Mesendoderm (in vitro differentiated cells): ENCODE results near the gene SPAG5.
A peak's percentile ranks its signal among the peaks of the same experiment; 100 is the strongest.

ENCODE experiments used
- DNase-seq: peaks from one replicate; pipeline ENCODE4 v3.0.0; 2013
- H2AK5ac ChIP-seq: 2 replicates; pipeline ENCODE4 v1.6.1; 2013; ENCODE audit warnings: low read length, inconsistent platforms
- H2BK120ac ChIP-seq: 2 replicates; pipeline ENCODE4 v1.6.1; 2013; ENCODE audit warnings: low read depth, mild to moderate bottlenecking, low read length, moderate library complexity, mixed read lengths
- H2BK15ac ChIP-seq: replicated peaks from 2 replicates; pipeline ENCODE4 v1.6.1; 2013; ENCODE audit warnings: low read depth, mild to moderate bottlenecking, moderate library complexity
- H2BK5ac ChIP-seq: 2 replicates; pipeline ENCODE4 v1.6.1; 2013; ENCODE audit warnings: low read length, inconsistent platforms
- H3K18ac ChIP-seq: 2 replicates; pipeline ENCODE4 v1.6.1; 2013; ENCODE audit warnings: mild to moderate bottlenecking, low read length, mixed read lengths
- H3K23ac ChIP-seq: one replicate; pipeline ENCODE4 v1.6.1; 2013; ENCODE audit warnings: low read length
- H3K27ac ChIP-seq: 2 replicates; pipeline ENCODE4 v1.5.1; 2013; ENCODE audit warnings: low read depth, mild to moderate bottlenecking, inconsistent platforms, low read length, moderate library complexity
- H3K27me3 ChIP-seq: 2 replicates; pipeline ENCODE4 v1.6.1; 2013; ENCODE audit warnings: low read length, control low read depth, mild to moderate bottlenecking, inconsistent platforms; ENCODE audit not compliant: insufficient read depth, poor library complexity
- H3K36me3 ChIP-seq: 2 replicates; pipeline ENCODE4 v1.6.1; 2013; ENCODE audit warnings: low read length, inconsistent platforms; ENCODE audit not compliant: control insufficient read depth, insufficient read depth
- H3K4ac ChIP-seq: one replicate; pipeline ENCODE4 v1.6.1; 2013; ENCODE audit warnings: low read depth, mild to moderate bottlenecking, low read length, moderate library complexity
- H3K4me1 ChIP-seq: 2 replicates; pipeline ENCODE4 v1.6.1; 2013; ENCODE audit warnings: low read depth, low read length, inconsistent platforms; ENCODE audit not compliant: control insufficient read depth
- H3K4me2 ChIP-seq: 2 replicates; pipeline ENCODE4 v1.6.1; 2013; ENCODE audit warnings: low read length
- H3K4me3 ChIP-seq: 2 replicates; pipeline ENCODE4 v1.5.1; 2013; ENCODE audit warnings: mild to moderate bottlenecking, low read length
- H3K56ac ChIP-seq: one replicate; pipeline ENCODE4 v1.6.1; 2013; ENCODE audit warnings: low read length
- H3K79me1 ChIP-seq: 2 replicates; pipeline ENCODE4 v1.6.1; 2013; ENCODE audit warnings: low read length, inconsistent platforms
- H3K79me2 ChIP-seq: 2 replicates; pipeline ENCODE4 v1.6.1; 2013; ENCODE audit warnings: mild to moderate bottlenecking, low read length; ENCODE audit not compliant: control insufficient read depth, insufficient read depth
- H3K9ac ChIP-seq: 2 replicates; pipeline ENCODE4 v1.6.1; 2013; ENCODE audit warnings: low read length, inconsistent platforms
- H4K5ac ChIP-seq: one replicate; pipeline ENCODE4 v1.6.1; 2013; ENCODE audit warnings: low read length
- H4K8ac ChIP-seq: one replicate; pipeline ENCODE4 v1.6.1; 2013; ENCODE audit warnings: low read depth, mild to moderate bottlenecking, control low read depth, low read length, moderate library complexity
- WGBS: extraction: QIAGEN DNeasy Blood & Tissue Kit; methylation state at CpG from one replicate; pipeline ENCODE4 v1.1.7; 2013; ENCODE audit warnings: low lambda C conversion rate, missing lambda C conversion rate; ENCODE audit not compliant: insufficient coverage; ENCODE audit errors: extremely low coverage; 5-methylcytosine and 5-hydroxymethylcytosine counted together

SPAG5 gene

DNA sequence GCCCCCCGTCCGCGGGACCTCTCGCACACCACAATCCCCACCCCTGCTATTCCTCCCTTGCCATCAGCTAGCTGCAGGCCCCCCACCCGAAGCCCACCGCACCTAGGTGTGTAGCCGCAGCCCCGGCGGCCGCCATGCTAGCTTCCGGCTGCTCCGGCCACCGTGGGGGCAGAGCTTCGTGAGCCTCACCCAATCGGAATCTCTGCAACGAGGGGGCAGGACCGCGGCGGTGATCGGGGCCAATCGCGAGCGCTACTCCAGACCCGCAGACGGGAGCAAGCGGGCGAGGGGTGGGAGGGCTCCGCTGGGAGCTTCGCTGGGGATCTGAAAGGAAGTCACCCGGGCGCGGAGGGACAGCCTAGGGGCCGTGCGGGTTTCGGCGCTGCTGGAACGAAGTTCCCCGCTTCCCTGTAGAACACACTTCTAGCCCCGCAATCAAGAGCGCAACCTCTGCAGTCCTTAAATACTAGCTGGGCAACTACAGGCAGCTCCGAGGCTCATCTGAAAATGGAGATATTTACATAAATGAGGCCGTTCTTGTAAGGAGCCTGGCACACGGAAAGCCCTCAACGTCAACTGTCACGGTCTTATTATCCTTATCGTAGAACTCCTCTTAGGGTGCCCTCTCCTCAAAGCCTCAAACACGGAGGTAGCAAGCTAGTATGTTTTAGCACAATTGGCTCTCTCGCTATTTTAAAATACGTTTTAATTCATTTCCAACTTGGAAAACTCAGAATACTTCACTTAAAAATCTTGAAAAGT lies 27.3 kb downstream of the SPAG5 start, which contains the start of gene PIGS:
Gene PIGS (minus strand): TSS at position 164 of the 762 bp plus-strand sequence. CDS start 28 bp downstream, at position 136.
- Histone ChIP-seq H4K5ac (no peak within 1 kb of the TSS), H3K27ac (no peak within 1 kb of the TSS), H2AK5ac (no peak within 1 kb of the TSS), H3K27me3 (no peaks in the 10 kb centered on the region), H3K79me1 (peaks cover 2% of the 10 kb centered on the region), H3K9ac (peak within 1 kb of the TSS; percentile 85), H3K36me3 (peaks cover 1% of the 10 kb centered on the region), H3K79me2 (peaks cover 2% of the 10 kb centered on the region), H3K4me2 (peak within 1 kb of the TSS; percentile 99), H3K56ac (peak within 1 kb of the TSS; percentile 94), H3K4me3 (peak within 1 kb of the TSS; percentile 64), H3K4ac (no peak within 1 kb of the TSS), H2BK5ac (peak within 1 kb of the TSS; percentile 59), H4K8ac (no peak within 1 kb of the TSS), H2BK120ac (no peak within 1 kb of the TSS), H3K4me1 (peaks cover 4% of the 10 kb centered on the region), H3K23ac (peak within 1 kb of the TSS; percentile 74), H3K18ac (no peak within 1 kb of the TSS), H2BK15ac (no peak within 1 kb of the TSS)
- WGBS: no CpG with 5 or more reads among the region's 49 CpGs
- peak; percentile 97 for DNase-seq

DNA sequence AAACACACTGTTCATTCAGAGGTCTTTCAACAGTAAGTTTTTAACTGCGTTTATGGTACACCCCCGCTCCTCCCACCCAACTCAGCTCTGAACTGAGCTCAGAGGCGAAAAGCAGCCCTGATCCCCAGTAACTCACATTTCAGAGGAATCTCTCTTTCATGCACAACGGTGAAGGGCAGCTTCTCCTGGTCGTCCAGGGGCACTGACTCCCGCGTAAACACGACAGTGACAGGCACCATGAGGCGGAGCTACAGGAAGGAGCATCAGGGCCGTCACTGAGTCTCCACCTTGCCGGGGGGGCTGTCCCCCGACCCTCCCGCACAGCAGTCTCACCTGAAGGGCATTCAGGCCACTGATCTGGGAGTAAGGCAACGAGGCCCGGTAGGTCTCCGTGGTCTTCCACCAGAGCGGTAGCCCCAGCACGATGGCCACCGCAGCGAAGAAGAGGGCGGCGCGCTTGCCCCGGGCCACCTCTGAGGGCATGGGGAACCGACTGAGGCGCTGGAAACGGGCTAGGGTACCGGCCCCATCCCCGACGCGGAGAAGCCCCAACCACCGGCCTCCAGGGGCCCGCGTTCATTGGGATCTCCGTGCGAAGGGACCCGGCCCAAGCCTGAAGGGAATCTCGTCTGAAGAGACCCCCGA lies 28.0 kb downstream of the SPAG5 start:
- no peak overlapping the region for H3K4ac ChIP-seq
- H3K4me1 ChIP-seq: peaks cover 3% of the 10 kb centered on the region
- peak; percentile 75 for DNase-seq
- no peak overlapping the region for H2AK5ac ChIP-seq
- H3K56ac ChIP-seq: peak overlapping the region; percentile 83
- H3K79me1 ChIP-seq: peaks cover 2% of the 10 kb centered on the region
- no peak overlapping the region for H4K5ac ChIP-seq
- no peak overlapping the region for H3K18ac ChIP-seq
- H3K4me2 ChIP-seq: peak overlapping the region; percentile 97
- H2BK120ac ChIP-seq: no peak overlapping the region
- peaks cover 2% of the 10 kb centered on the region for H3K79me2 ChIP-seq
- H2BK15ac ChIP-seq: no peak overlapping the region
- WGBS: no CpG with 5 or more reads among the region's 39 CpGs
- peak overlapping the region; percentile 56 for H3K4me3 ChIP-seq
- H3K9ac ChIP-seq: peak overlapping the region; percentile 85
- H3K27me3 ChIP-seq: no peaks in the 10 kb centered on the region
- no peak overlapping the region for H2BK5ac ChIP-seq
- H3K36me3 ChIP-seq: peaks cover 1% of the 10 kb centered on the region
- H3K23ac ChIP-seq: no peak overlapping the region
- no peak overlapping the region for H3K27ac ChIP-seq
- no peak overlapping the region for H4K8ac ChIP-seq

- no CpG with 5 or more reads among the region's 1 CpG for WGBS
- Histone ChIP-seq H3K79me2 (peaks cover 2% of the 10 kb centered on the region), H3K4ac (no peak overlapping the region), H2BK120ac (no peak overlapping the region), H2AK5ac (no peak overlapping the region), H3K23ac (peak overlapping the region; percentile 74), H3K4me3 (no peak overlapping the region), H3K36me3 (no peaks in the 10 kb centered on the region), H4K8ac (no peak overlapping the region), H3K18ac (no peak overlapping the region), H2BK5ac (no peak overlapping the region), H3K9ac (peak overlapping the region; percentile 25), H3K4me1 (peaks cover 3% of the 10 kb centered on the region), H4K5ac (no peak overlapping the region), H3K4me2 (no peak overlapping the region), H3K79me1 (peaks cover 2% of the 10 kb centered on the region), H2BK15ac (no peak overlapping the region), H3K27me3 (no peaks in the 10 kb centered on the region), H3K56ac (no peak overlapping the region), H3K27ac (no peak overlapping the region)
- DNase-seq: no peak
These were observed 29.4 kb downstream of the SPAG5 start for GRCh38 chr17:28569446-28569845.

DNA sequence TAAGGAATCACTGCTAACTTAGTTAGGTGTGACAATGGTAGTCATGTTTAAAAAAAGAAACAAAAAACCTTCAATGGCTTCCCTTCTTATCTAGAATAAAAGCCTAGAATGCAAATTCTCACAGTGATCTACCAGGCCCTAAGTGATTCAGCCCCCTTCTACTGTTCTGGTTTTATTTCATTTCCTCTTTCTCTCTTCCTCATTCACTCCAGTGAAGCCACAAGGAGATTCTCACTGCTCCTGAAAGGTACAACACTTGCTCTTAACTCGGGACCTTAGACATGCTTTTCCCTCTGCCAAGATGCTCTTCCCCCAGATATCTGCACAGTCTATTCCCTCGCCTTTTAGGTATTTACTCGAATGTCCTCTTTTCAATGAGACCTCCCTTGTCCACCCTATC lies 31.2 kb downstream of the SPAG5 start:
- Histone ChIP-seq H4K5ac (no peak overlapping the region), H2BK120ac (no peak overlapping the region), H3K4me3 (no peak overlapping the region), H2AK5ac (no peak overlapping the region), H3K79me2 (peaks cover 2% of the 10 kb centered on the region), H3K79me1 (peaks cover 2% of the 10 kb centered on the region), H3K4ac (no peak overlapping the region), H3K27ac (no peak overlapping the region), H3K18ac (no peak overlapping the region), H3K36me3 (no peaks in the 10 kb centered on the region), H3K4me2 (no peak overlapping the region), H3K4me1 (peaks cover 3% of the 10 kb centered on the region), H2BK5ac (no peak overlapping the region), H2BK15ac (no peak overlapping the region), H3K9ac (no peak overlapping the region), H3K27me3 (no peaks in the 10 kb centered on the region), H3K23ac (no peak overlapping the region), H3K56ac (no peak overlapping the region), H4K8ac (no peak overlapping the region)
- WGBS: no CpG with 5 or more reads among the region's 3 CpGs
- DNase-seq: no peak

DNA sequence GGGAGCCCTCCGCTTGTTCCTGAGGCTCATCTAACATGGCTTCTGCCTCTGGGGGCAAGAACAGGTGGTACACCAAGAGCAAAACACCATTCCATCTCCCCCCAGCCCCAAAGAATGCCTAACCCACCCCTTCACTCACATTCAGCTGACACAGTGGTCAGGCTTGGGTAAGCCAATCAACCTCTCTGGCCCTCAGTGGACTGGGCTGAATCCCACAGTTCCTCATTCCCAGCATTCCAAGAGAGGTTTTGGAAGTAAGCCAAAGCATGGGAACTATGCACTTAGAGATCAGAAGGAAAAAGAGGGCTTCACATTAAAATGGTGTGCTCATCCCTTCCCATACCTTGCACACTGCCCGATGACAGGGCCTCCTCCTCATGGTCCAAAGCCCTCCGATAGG lies 35.4 kb downstream of the SPAG5 start:
- WGBS: no CpG with 5 or more reads among the region's 3 CpGs
- H3K36me3 ChIP-seq: peaks cover 3% of the 10 kb centered on the region
- no peaks in the 10 kb centered on the region for H3K4me1 ChIP-seq

More for the DNA sequence above, 35.4 kb downstream of the SPAG5 start:
- no peak overlapping the region for H4K5ac ChIP-seq
- H2BK5ac ChIP-seq: no peak overlapping the region
- no peaks in the 10 kb centered on the region for H3K27me3 ChIP-seq
- H3K9ac ChIP-seq: no peak overlapping the region
- H2BK120ac ChIP-seq: no peak overlapping the region
- no peaks in the 10 kb centered on the region for H3K79me1 ChIP-seq
- H3K4ac ChIP-seq: no peak overlapping the region
- no peak overlapping the region for H3K4me3 ChIP-seq
- no peak overlapping the region for H3K18ac ChIP-seq
- no peaks in the 10 kb centered on the region for H3K79me2 ChIP-seq
- H3K27ac ChIP-seq: no peak overlapping the region
- H4K8ac ChIP-seq: no peak overlapping the region
- no peak overlapping the region for H3K56ac ChIP-seq
- H3K23ac ChIP-seq: no peak overlapping the region
- no peak overlapping the region for H3K4me2 ChIP-seq
- no peak overlapping the region for H2AK5ac ChIP-seq
- DNase-seq: peak; percentile 65
- no peak overlapping the region for H2BK15ac ChIP-seq
